ENCODE measurements around the gene KIF21A.

The KIF21A gene

DNA sequence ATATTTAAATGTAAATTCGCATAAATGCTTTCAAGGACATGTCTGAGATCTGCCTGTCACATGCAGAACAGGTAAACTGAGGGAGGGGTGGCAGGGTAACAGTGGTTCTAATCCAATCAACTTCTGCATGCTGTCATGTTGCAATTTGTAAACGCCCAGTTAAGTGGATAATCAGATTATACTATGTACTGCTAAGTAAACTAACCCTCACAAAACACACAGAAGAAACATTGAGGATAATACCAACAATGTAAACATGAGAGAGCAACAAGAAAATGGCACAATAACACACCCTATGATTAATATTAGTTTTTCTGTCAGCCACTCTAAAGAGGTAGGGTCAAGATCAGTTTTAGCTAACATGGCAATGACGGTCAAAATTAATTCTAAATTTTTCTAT, 123.7 kb downstream of the KIF21A start:
- CTCF ChIA-PET, result interaction anchor here (1.5 to 2.1 kb wide), 4 partner anchors 9 to 266 kb away, joined by 3 to 6 read pairs (median 5); no protein-coding TSS in a partner anchor

DNA sequence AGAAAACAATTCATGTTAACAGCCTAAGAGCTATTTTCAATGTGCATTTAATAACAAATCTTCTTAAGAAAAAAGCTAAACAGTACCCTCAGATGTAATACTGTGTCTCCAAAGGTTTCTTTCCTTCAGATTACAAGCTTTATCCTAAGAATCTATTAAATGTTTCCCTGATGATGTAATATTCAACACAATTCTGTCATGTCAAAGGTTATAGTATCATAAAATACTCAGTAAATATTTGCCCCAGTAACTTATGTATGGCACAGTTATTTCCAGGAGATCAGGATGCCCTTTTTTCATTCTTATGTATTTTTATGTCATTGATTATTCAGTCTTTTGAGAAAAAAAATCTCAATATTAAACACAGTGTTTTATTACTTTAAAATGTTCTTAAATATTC, 128.4 kb downstream of the KIF21A start:
- no peak for DNase-seq (ENCODE audit: extremely low spot score)
- CTCF ChIA-PET, result interaction anchor here (1.0 kb wide), 1 partner anchor 9 kb away, joined by 3 read pairs; no protein-coding TSS in a partner anchor
- POLR2A ChIA-PET, result no interaction called here
- TF ChIP-seq, protein P1, sequence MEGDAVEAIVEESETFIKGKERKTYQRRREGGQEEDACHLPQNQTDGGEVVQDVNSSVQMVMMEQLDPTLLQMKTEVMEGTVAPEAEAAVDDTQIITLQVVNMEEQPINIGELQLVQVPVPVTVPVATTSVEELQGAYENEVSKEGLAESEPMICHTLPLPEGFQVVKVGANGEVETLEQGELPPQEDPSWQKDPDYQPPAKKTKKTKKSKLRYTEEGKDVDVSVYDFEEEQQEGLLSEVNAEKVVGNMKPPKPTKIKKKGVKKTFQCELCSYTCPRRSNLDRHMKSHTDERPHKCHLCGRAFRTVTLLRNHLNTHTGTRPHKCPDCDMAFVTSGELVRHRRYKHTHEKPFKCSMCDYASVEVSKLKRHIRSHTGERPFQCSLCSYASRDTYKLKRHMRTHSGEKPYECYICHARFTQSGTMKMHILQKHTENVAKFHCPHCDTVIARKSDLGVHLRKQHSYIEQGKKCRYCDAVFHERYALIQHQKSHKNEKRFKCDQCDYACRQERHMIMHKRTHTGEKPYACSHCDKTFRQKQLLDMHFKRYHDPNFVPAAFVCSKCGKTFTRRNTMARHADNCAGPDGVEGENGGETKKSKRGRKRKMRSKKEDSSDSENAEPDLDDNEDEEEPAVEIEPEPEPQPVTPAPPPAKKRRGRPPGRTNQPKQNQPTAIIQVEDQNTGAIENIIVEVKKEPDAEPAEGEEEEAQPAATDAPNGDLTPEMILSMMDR (IDR thresholded peaks at IDR 0.05; ENCODE audit: control extremely low read depth, extremely low read depth, low read depth, missing control alignments), result no peak

More for the DNA sequence above, 123.7 kb downstream of the KIF21A start:
- POLR2A ChIA-PET, result no interaction called here
- DNase-seq (ENCODE audit: extremely low spot score), result no peak
- TF ChIP-seq, protein P1 (IDR thresholded peaks at IDR 0.05; ENCODE audit: control extremely low read depth, extremely low read depth, low read depth, missing control alignments), result no peak

DNA sequence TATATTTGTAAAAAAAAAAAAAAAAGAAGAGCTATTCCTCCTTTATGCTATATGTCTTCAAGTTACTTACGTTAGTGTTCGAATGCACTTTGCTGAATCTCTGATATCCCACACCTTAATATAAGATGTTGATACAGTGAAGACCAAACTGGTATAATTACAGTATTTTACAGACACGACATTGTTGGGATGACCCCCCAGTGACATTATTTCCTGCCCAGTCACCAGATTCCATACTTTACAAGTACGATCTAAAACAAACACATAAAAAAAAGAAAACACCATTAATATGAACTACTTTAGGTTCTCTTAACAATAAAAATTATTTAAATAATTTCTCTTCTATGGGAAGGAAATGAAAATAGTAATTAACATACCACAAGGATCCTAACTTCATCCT, 133.4 kb downstream of the KIF21A start:
- TF ChIP-seq, protein P1 (IDR thresholded peaks at IDR 0.05; ENCODE audit: control extremely low read depth, extremely low read depth, low read depth, missing control alignments), result no peak
- POLR2A ChIA-PET, result no interaction called here
- DNase-seq (ENCODE audit: extremely low spot score), result no peak
- CTCF ChIA-PET, result no interaction called here

DNA sequence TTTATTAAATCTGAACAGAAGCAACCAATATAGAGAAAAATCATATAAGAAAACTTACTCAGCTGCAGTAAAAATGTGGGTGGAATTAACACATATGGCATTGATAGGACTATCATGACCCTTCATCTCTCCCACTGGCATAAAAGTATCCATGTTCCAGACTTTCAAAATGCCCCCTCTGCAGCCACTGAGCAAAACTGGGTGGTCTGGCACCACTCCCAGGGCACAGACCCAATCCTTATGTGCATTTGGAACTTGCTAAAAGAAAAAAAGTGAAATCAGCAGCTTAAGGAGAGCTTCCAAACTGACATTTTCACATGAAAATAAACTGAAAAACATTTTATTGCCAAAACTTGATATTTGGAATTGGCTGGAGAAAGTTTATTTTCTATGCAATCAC, 141.5 kb downstream of the KIF21A start:
- ChIA-PET POLR2A (no interaction called here), CTCF (no interaction called here)
- DNase-seq (ENCODE audit: extremely low spot score), result no peak
- TF ChIP-seq, protein P1 (IDR thresholded peaks at IDR 0.05; ENCODE audit: control extremely low read depth, extremely low read depth, low read depth, missing control alignments), result no peak

DNA sequence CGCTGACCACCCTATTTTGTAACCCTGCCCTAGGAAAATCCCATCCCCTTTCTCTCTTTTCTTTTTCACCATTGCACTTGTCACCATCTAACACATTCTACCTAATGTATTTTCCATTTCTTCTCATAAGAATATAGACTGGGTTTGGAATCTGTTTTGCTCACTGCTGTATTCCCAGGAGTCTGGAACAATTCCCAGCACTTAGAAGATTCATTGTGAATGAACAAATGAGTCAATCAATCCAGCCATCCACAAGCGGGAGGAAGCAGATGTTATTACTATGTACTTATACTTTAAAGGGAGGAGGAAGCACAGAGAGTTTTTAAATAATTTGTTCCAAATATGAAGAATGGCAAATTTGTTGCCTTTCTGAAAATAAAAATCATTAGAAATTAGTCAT, 142.1 kb downstream of the KIF21A start:
- ChIA-PET CTCF (no interaction called here), POLR2A (no interaction called here)
- TF ChIP-seq, protein P1 (IDR thresholded peaks at IDR 0.05; ENCODE audit: control extremely low read depth, extremely low read depth, low read depth, missing control alignments), result no peak
- DNase-seq (ENCODE audit: extremely low spot score), result no peak

DNA sequence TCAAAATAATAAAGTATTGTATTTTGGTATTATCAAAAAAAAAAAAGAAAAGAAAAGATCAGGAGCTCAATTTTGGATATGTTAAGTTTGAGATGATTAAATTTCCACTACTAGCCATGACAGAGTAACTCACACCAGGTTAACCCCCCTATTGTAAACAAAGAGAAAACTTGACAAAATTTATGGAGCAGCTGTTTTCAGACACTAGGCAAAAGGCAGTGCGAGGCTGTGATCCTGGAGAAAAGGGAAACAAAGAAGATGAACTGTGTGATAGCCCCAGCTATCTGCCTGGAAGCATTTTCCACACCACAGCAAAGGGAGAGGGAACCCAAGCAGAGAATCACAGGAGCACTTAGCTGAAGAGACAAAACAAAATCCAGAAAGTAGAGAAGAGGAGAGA, 145.0 kb downstream of the KIF21A start:
- CTCF ChIA-PET, result interaction anchor here (1.0 to 3.2 kb wide), 4 partner anchors 11 to 25 kb away, joined by 3 to 12 read pairs (median 4); no protein-coding TSS in a partner anchor

More for the DNA sequence above, 145.0 kb downstream of the KIF21A start:
- POLR2A ChIA-PET, result no interaction called here
- DNase-seq (ENCODE audit: extremely low spot score), result no peak
- TF ChIP-seq, protein P1 (IDR thresholded peaks at IDR 0.05; ENCODE audit: control extremely low read depth, extremely low read depth, low read depth, missing control alignments), result no peak
